GM21390 (cell line): Measurements from ENCODE around the gene CERT1.
"Not testable (repeated sequence)": the region's sequence is repeated elsewhere in the genome, so short reads cannot be mapped to it uniquely, and the experiment has no call there.

Experiments used
- ATAC-seq: cut with Tn5 transposase; IDR thresholded peaks from one replicate; pipeline ENCODE4 v1.9.1; 2021; ENCODE audit not compliant: unreplicated experiment

Gene CERT1

DNA sequence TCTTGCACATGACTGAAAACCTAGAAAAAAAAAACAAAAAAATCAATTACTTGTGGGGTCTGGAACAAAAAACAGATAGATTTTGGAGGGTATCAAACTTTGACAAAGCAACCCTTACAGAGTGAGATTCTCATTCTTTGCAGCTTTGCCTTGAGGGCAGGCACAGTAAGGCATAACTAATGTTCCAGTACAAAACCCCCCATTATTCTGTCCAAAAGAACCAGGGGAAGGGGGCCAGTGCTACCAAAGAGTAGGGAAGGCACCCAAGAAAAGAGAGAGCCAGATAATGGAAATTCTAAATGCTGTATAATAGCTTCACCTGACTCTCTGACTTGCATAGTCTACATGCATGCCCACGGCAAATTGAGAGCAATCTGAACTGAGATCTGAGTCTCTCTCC lies 13.2 kb upstream of the CERT1 start:
- no peak for ATAC-seq

DNA sequence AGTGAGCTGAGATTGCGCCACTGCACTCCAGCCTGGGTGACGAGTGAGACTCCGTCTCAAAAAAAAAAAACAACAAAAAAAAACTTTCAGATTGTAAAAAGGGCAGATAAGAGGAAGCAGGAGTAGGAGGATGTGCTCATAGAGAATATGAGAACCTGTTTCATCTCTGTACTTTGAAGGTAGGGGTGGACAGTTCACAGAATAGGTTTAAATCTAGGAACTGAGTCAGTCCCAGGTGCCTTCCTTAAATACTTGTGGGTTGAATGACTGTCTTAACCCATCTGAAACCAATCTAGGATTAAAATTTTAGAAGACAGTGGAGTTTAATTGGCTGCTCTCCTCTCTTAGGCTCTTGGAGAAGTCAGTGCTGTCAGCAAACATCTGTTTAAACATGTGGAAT lies 12.6 kb upstream of the CERT1 start:
- ATAC-seq: peak; percentile 91

DNA sequence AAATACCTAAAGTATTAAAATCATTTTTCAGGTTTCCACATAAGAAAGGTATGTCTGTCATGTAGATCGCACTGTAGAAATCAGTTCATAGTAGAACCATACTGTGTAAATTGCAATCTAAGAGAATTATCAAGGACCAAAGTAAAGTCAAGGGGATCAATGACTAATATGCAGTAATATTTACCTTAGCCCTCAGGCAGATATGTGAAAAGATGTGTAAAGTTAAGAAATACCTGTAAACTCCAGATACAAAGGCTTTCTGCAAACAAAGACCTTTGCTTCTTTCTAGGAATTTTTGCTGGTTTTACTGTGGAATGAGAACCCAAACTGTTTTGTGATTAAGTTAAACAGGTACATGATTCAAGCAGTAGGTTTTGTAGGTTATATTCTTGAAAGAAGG lies 11.8 kb upstream of the CERT1 start:
- ATAC-seq: no peak

DNA sequence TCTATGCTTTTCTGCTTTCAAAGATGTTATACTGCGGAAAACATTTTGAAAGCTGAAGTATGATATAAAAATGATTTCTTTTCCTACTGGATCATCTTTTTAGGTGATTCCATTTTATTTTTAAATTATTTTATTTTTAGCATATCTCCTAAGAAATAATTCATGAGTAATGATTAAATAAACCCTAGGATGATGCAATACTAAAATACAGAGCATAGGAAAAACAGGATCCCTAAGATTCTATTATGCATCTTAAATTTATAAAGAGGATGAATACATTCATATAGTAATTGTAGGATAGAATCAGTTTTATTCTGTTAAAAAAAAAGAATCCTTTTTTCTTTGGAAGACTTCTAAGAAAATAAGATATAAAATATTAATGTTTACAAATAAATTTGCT lies 11.1 kb upstream of the CERT1 start:
- no peak for ATAC-seq

DNA sequence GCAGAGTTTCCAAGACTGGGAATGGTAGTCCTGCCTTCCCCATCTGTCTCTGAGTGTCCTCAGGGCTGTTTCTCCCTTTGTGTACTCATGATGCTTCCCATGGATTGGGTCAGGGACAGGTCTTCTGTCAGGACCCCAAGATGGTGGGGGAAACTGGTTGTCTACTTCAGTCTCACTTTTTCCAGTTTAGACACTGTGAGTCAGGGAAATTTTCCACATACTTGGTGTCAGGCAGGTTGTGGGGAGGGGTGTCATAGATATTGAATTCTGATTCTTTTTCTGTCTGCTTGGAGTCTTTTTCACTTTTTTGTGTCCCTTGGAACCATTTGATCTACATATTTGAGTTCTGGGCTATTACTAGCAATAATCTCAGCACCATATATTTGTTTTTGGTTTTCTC lies 10.6 kb upstream of the CERT1 start:
- ATAC-seq: no peak

DNA sequence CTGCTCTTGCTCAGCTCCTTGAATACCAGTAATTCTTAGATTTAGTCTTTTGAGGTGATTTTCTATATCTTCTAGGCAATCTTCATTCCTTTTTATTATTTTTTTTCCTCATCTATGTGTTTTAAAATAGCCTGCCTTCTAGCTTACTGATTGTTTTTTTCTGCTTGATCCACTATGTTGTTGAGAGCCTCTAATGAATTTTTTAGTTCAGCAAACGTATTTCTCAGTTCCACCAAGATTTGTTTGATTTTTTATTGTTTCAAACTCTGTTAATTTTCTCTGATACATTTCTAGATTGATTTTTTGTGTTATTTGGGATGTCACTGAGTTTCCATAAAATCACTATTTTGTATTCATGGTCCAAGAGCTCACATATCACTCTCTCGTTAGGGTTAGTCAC lies 9.8 kb upstream of the CERT1 start:
- ATAC-seq: no peak

DNA sequence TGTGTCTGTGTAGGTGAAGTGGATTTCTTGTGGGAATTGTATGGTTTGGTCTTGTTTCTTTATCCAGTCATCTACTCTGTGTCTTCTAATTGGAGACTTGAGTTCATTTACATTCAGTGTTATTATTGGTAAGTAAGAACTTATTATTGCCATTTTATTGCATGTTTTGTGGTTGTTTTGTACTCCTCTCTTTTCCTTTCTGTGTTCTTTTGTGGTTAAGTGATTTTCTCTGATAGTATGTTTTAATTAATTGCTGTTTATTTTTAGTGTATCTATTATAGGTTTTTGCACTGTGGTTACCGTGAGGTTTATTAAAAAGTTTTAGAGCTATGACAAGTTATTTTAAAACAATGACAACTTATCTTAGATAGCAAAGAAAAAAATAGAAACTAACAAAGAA lies 8.3 kb upstream of the CERT1 start:
- no peak for ATAC-seq

DNA sequence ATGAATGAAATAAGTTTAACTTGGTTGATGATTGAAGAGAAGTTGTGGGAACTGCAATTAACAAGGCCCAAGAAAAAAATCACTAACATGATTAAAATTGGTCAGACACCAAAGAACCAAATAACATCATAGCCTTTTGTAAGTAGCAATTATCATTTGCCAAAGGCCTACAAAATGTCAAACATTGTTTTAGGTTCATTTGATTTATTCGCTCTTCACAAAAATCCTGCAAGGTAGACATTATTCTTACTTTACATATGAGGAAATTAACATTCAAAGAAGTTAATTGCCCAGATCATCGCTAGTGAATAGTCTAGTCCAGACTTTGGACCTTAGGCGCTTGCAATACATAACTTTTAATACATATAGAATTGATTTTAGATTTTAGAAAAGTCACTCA lies 2.9 kb upstream of the CERT1 start:
- ATAC-seq: no peak

DNA sequence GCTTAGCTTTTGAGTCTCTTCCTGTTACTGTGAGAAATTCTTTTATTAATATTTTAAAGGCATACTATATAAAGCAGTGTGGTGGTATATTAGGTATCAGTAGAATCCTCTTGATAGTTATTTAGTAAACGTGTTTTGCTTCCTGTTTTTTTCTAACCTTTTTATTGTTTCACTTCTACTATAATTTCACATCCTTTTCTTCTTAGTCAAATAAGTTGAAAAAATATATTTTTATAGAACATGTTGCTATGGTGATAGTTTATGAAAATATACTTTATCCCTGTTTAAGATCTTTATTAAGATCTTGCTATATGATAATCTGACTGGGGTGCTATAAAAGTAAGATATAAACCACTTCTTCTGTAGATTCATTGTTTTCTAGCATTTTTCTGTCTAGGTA lies 2.4 kb upstream of the CERT1 start:
- no peak for ATAC-seq

DNA sequence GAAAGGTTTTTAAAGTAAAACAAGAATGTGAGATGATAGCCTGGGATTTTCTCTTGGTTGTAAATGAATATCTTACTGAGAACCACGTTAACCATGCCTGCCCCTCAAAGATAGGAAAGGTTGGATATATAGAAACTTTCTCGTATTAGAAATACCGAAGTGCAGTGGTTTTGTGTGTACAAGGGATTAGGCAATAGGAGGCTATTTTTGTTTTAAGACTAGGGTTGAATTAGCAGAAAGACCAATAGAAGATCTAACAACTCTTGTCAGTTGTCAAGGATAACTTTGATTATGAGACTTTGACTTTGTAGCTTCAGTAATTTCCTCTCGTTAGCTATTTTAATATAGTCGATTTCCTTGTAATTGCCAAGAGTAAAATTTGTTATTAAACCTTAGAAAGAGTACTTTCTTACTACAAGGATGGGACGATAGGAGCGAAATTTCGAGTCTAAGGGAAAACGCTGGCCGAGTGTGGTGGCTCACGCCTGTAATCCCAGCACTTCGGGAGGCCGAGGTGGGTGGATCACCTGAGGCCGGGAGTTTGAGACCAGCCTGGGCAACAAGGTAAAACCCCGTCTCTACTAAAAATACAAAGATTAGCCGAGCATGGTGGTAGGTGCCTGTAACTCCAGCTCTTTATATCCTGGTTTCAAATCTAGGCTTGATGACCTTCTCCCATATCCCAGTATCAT lies 1.1 kb upstream of the CERT1 start:
- no peak for ATAC-seq

DNA sequence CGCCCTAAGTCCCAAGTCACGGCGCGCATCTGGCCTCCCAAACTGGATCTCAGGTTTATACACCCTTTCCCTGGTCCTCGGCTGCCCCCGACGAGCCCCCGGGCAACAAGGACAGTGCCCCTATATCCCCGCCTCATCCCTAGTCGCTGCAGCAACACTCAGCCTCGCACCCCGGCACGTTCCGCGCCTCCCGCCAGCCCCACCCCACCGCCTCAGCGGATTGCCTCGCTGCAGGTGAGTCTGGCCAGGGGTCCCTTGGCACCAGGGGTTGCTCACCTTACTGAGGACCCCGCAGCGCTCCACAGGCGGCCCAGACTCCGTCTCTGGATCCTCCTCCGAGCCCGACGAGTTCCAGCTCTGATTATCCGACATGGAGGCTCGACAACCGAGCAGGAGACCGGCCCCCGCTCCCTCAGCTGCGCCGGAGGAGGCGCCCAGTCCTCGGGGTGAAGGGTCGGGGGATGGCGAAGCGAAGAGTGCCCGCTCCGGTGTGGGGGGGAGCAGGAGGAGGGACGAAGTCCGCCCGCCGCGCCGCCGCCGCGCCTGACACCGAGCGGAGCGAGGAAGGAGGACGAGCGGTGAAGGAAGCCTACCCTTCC lies 494 bp downstream of the CERT1 start:
- peak; percentile 23 for ATAC-seq

DNA sequence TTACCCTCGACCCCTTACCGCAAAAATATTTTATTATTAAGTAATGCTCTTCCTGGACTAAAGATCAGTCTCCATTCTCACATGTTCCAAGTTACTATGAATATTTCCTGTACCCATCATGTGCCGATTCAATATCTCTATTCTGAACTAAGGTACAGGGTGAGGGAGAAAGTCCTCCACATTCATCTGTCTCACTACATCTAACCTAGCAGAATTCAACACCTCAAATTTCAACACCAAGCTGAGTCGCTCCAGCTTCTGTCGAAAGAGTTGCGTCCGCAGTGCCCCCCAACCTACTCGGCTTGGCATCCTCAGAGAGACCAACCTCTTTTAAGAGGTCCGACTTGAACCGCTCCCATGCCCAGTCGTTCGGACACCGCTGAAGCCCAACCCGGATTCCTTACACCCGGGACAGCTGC lies 1.0 kb downstream of the CERT1 start:
- no peak for ATAC-seq

DNA sequence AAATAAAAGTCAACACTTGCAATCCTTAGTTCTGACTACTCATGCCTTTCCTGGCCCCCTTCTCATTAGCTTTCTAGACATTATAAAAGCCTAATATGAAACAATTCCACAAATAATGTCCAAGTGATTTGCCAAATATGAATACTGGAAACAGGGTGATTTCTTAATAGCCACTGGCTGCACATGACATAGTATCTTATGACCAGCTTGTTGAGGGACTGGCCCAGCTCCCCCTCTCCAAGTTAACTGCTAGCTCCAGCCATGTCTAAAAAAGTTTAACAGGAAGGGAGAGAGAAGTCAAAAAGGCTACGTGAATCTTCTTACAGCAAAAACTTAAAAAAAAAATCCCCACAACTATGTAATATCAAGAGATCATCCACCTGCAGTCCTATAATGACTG lies 1.5 kb downstream of the CERT1 start:
- no peak for ATAC-seq

DNA sequence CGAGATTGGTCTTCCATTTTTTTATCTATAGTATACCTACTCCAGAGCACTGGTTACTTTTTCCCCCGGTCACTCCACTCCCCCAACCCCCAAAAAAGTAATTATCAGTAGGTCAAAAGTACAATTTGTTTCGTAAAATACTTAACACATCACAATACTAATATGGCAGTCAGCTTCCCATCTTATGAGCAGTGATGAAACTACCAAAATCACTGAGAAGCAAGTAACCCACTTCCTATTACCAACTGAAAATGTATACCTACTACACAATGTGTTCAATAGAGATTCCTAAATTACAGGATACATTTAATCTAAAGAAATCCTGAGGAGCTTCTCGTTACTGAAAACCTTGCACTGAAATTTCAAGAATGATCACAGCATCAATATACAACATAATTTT lies 1.9 kb downstream of the CERT1 start:
- no peak for ATAC-seq

DNA sequence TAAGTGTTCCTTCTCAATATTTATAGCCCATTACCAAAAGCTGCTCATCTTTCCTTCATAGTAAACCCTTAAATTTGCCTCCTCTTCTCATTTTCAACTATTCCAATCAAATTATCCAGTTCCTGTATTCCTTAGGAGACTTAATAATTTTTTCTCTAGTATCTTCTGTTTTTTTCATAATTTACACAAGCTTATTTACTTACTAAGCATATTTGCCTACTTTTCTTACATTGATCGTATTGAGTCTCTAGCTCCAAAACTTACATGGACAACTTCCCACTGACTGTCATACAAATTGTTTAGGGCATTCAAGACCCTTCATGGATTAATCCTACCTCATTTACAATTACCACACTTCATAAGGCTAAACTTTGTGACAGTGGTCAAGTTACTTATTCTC lies 3.6 kb downstream of the CERT1 start:
- ATAC-seq: no peak

DNA sequence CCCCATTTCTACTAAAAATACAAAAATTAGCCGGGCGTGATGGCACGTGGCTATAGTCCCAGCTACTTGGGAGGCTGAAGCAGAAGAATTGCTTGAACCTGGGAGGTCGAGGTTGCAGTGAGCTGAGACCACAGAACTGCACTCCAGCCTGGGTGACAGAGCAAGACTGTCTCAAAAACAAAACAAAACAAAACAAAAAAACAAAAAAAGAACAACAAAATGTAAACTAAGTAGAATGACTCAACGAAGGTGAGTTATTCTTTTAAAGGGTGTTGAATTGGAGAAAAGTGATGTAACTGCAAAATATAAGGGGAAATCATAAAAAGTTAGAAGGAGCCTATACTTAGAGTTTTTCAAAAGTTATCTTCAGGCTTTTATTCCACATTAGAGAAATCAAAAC lies 6.3 kb downstream of the CERT1 start:
- not testable (repeated sequence) for ATAC-seq

DNA sequence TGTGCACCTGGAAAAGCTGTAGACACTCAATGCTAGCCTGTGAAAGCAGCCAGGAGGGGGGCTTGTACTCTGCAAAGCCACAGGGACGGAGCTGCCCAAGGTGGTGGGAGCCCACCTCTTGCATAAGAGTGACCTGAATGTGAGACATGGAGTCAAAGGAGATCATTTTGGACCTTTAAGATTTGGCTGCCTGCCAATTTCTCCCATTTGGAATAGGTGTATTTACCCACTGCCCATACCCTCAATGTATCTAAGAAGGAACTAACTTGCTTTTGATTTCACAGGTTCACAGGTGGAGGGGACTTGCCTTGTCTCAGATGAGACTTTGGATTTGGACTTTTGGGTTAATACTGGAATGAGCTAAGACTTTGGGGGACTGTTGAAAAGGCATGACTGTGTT lies 12.6 kb downstream of the CERT1 start:
- ATAC-seq: not testable (repeated sequence)

DNA sequence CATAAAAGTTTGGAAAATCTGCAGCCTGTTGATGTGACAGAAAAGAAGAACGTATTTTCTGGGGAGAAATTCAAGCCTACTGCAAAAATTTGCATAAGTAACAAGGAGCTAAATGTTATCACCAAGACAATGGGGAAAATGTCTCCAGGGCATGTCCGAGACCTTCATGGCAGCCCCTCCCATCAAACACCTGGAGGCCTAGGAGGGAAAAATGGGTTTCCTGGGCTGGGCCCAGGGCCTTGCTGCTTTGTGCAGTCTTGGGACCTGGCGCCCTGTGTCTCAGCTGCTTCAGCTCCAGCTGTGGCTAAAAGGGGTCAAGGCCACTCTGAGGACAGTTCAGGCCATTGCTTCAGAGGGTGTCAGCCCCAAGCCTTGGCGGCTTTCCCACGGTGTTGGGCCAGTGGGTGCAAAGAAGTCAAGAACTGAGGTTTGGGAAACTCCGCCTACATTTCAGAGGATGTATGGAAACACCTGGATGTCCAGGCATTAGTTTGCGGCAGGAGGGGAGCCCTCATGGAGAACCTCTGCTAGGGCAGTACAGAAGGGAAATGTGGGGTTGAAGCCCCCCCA lies 13.1 kb downstream of the CERT1 start:
- ATAC-seq: no peak

DNA sequence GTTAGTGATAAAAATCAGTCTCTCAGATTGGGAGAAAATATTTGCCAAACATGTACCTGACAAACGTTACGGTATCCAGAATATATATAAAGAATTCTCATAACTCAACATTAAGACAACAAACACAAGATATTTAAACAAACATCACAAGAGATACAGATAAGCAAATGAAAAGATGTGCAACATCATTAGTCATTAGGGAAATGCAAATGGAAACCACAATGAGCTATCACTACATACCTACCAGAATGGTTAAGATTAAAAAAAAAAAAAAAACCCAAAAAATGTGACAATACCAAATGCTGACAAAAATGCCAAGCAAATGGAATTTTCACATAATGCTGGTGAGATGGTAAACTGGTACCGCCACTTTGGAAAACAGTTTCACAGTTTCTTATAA lies 15.4 kb downstream of the CERT1 start:
- no peak for ATAC-seq

DNA sequence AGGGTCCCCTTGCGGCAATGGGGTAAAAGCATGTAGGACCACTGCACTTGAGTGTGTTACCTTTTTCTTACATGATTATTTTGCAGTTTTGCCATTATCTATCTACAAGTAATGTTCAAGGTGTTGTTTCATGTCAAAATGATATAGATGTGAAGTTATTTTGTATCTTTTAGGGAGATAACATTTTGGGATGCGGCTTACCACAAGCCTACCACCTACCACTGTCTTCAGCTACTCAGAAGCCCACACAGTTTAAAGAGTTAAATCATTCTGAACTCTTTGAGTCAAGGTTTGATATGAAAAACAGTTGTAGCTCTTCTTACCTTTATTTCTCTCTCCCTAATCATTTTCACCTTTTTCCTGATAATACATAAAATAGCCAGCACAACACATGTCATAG lies 19.8 kb downstream of the CERT1 start:
- no peak for ATAC-seq

DNA sequence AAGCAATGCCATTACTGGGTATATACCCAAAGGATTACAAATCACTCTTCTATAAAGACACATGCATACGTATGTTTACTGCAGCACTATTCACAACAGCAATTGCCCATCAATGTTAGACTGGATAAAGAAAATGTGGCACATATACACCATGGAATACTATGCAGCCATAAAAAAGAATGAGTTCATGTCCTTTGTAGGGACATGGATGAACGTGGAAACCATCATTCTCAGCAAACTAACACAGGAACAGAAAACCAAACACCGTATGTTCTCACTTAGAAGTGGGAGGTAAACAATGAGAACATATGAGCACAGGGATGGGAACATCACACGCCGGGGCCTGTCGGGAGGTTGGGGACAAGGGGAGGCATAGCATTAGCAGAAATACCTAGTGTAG lies 21.6 kb downstream of the CERT1 start:
- not testable (repeated sequence) for ATAC-seq

DNA sequence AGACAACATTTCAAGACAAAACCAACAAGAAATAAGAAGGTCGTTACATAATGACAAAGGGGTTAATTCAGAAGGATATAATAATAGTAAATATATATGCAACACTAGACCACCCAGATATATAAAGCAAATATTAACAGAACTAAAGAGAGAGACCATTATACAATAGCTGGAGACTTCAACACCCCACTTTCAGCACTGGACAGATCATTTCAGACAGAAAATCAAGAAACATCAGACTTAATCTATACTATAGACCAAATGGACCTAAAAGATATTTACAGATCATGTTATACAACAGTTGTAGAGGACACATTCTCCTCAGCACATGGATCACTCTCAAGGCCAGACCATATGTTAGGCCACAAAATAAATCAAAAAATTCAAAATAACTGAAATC lies 26.8 kb downstream of the CERT1 start:
- ATAC-seq: no peak

DNA sequence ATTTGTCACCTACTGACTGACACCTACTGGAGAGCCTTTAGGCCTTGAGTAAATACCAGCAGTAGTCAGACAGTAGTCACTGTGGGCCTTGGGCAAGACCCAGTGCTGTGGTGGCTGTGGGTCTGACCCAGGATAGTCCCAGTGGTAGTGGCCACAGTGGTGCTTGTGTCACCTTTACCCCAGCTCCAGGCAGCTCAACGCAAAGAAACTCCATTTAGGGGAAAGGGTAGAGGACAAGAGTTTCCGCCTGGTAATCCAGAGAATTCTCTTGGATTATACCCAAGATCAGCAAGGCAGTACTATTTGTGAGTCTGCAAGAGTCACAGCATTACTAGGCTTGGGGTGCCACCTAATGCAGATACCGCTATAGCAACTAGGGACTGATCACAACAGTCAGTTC lies 28.9 kb downstream of the CERT1 start:
- no peak for ATAC-seq
